ENCODE measurements around the gene SCAMP1.
A peak's percentile ranks its signal among the peaks of the same experiment; 100 is the strongest.

The SCAMP1 gene

DNA sequence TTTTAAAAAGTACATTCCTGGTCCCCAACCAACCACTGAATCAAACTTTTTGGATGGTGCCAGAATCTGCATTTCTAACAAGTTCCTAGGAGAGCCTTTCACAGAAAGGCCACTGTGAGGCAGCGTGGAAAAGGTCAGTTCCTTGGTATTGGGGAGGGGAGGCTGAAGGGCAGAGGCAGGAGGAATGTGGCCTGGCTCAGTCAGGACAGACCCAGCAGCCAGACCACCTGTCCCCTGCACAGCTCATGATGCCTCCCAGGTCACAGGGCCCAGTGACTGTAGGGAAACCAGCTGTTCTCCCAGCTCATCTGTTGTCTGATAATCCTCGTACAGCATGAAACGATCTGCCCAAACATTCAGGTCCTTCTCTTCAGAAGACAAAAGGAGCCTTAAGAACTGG lies 155.3 kb downstream of the SCAMP1 start:
- peak; percentile 55 for DNase-seq

DNA sequence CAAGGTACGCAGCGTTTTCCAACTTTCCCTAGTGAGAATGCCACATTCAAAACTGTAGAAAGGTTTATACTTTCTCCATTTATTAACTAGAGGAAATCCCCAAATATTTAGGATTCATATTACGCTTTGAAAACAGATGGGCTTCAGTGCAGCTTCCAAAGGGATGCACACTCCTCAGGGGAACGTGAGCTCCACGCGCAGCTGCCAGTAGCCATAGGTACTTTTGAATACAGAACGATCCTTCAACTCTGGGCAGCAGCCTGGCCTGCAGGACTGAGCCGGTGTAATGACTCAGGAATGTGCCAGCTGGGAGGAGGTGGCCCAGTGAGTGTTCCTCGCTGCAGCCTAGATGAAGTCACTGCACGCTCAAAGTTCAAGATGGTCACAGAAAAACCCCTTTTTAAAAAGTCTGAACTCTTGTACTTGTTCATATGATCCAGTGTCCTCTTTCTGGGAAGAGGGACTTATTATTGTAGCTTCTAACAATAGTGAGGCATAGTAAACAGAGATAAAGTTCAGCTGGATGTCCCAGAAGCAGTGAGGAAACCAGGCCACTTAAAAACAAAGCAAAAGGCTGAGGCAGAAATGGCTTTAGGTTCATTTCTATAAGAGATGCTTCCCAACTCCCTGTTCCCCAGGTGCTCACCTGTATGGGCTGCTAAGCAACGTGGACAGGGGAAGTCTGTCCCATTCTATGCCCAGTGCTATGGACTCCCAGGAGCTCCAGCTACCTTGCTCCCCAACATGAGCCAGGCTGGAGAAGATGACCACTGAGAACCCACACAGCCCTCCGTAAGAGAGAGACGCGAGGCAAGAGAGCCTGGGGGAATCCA lies 158.2 kb downstream of the SCAMP1 start:
- DNase-seq, result peak; percentile 81

DNA sequence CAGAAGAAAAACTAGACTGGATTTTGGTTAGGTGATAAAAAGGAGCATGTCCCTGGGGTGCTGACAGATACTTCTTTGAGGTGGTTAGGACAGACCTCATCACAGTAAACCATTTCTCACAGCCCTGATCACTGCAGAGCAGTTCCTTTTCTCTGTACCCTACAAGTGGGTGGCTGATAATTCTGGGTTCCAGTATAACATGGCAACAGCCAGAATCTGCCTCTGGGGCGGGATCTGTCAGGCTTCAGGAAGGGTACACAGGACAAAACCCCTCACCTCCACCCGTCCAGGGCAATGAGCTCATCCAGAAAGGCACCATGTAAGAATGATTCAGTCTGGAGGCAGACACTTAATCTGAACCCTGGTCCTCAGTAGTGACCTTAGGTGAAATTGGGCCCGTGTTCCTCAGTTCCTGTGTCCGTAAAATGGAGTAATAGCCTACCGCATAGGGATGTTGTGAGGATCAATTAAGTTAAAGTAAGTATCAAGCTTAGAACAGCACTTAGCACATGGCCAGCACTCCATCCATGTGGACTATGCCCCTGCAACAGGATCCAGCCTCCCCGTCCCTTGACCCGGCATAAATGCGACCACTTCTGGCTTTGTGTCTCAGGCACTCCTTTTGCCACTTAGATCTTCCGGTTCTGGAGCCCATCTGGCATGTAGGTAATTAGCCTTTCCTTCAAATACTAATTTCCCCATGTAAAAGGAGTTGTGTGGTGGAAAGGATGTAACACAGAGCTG lies 159.0 kb downstream of the SCAMP1 start:
- no peak for DNase-seq

DNA sequence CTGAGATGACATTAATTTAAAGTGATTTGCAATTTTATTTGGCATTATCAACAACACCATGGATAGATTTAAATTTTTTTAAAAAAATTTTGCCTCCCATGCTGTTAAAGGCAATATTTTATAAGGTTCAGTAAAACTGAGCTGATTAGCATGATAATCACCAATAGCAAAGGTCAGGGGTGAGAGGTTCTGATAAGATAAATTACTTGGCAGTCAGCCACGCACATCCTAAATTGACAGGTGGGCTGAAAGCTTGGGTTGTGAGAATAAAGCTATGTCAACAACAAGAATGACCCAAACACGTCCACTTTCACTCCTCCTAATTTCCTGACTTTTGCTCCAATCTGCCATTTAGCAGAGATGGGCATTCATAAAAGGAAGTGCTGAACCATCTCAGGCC lies 161.0 kb downstream of the SCAMP1 start:
- no peak for DNase-seq

DNA sequence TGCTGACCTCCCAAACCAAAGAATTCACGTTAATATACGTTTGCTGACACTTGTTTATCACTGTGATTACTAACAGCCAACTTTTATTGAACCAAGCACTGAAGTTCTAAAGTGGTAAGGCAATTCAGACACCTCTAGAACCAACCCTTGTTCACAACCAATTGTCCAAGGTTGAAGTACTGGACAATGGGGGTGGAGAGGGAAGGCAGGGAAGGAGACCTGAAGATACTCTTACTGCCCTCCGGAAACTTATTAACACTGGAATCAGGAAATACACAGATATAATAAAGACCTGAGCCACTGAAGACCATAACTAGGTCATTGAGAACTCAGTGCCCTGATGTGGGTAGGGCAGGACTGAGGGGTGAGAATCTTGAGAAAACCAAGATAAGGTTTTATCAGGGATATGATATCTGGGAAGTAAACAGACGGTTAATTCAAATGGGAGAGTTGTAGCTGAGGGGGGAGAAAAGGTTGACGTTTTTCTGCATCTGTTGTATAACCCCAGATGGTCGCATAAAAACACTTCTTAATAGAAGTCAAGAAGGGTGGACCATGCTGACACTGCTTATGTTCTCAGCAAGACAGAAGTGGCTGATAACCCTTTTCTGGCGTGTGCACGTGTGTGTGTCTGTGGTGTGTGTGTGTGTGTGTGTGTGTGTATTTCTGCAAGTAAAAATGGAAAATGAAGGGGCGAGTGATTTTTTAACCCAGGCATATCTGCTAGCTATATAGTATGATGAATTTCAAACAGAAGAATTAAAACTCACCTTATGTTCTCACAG lies 162.3 kb downstream of the SCAMP1 start:
- no peak for DNase-seq

DNA sequence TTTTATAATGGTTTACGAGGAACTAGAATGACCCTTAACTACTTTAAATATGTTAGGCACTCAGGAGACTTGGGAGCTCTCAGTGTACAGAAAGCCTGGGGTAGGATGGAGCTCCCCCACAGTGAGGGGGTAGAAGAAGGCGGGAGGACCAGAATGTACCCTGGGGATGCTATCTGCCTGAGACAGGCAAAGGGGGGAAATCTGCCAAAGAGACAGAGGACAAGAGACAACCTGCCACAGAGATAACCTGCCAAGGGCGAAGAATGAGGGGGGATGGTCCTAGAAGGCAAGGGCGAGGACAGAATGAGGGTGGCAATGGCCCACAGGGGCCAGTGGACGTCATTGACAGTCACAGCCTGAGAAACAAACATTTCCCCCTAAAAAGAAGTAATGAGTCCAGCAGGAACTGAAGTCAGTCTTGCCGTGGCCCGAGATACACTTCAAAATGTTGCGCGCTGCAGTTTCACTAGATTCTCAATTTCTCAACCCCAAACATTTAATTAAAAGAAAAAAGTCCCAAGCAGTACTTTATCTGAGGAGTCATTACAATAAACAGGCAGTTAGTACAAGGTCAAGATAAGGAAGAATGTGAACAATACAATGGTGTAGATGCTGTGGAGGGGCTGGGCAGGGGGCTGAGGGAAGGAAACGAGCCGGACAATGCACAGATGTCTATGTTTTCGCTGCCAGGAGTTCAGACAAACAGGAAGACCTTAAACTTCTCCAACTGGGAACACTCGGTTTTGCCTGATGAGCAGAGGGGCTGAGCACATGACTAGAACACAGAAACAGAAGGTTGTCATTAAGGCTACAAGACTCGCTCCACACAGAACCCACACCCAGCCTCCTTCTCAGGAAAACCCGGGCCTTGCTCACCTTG lies 163.1 kb downstream of the SCAMP1 start:
- peak; percentile 71 for DNase-seq

DNA sequence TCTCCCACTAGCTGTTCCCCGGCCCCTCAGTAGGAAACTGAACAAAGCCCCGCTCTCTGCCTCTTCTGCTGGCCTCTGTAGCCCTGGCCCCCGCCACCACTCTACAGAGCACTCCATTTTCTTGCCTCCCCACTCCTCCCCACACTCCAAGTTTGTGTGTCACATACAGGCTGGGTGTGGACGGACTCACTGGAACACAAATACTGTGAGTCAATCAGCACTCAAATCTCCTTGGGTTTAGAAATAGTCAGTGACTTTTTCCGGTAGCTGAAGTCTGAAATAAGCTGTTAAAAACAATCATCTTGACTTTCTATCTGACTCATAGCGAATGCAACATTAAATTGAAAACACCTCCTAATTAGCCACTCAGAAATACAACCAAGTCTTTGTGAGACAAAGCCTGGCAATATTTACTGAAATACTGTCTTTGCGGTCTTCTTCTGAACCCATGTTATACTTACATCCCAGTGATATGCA lies 165.7 kb downstream of the SCAMP1 start:
- no peak for DNase-seq

DNA sequence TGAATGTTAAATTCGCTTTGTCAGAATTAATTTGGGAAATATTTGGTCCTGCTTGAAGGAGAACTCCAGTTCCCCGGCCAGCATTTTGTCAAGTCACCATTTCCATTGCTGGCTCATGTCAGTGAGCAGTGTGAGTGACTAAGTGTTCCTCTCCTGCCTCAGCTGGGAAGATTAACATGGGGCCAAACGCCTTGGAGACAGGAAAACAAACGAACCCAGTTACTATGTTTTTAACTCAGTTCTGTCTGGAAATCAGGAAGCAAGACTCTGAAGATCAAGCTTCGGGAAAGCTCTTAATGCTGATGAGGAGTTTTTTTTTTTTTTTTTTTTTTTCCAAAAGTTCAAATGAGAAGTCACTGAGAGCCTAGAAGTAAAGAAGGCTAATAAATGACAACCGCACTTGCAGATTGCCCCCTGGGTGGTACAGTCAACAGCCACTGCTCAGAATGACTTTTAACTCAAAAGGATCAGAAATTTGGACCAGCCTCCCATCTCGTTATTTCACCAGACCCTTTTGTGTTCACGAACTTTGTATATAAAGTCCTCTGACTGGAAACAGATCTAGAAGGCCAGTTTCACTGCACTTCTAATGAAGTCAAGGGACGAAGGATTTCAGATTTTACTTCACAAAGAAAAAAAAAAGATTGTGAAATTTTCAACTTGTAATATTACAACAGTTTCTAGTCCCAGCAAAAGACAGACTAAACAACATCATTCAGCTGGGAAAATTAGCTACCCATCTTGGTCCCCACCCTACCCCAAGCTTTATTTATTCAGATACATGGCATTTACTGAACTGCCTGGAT lies 166.8 kb downstream of the SCAMP1 start:
- DNase-seq, result peak; percentile 87

DNA sequence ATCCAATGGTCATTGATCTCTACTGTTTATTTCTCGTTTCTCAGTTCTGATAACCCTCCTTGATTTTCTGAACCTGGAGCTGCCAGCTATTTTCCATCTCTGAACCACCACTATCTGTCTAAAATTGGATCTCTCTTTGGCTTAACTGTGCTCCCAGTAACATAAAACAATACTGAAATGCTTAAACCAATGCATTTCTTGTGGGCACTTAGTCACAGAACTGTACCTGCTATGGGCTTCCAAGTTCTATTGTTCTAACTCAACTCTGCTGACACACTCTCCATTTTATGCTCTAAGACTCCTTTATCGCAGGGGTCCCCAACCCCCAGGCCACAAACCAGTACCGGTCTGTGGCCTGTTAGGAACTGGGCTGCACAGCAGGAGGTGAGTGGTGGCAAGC lies 167.5 kb downstream of the SCAMP1 start:
- DNase-seq, result no peak

Measured in right hindlimb (tissue), 1 donor.